C4-2B (cell line): ENCODE measurements around the gene HERC3.

ENCODE experiments used
- CTCF ChIP-seq: fragments of 450-650 bp; conservative IDR thresholded peaks from 2 replicates; pipeline ENCODE4 v1.5.1; 2017; ENCODE audit warnings: mild to moderate bottlenecking
- ZFX ChIP-seq: fragments of 450-650 bp; IDR thresholded peaks from 2 replicates; pipeline ENCODE4 v1.6.1; 2017

GRCh38 chr4:88630756-88631155 is 38.5 kb downstream of the HERC3 start:
- TF ChIP-seq CTCF = no peak
- no peak for TF ChIP-seq ZFX
